Activated T-helper 2 cell treated with anti-CD3 and anti-CD28 coated beads, Interferon-gamma antibody, Interleukin-2, Interleukin-4, amounts not matched to agents 10 μg/mL and 5 μg/mL and 100 μg/mL, durations not matched to agents 14 hours and 24 hours and 36 hours (primary cell): ENCODE measurements around the gene CYB5R4. TPM values are rescaled to one million over a fixed set of nuclear protein-coding genes. Genes with fewer than 3 reads are reported as not detected.
"Not testable (repeated sequence)": the region's sequence is repeated elsewhere in the genome, so short reads cannot be mapped to it uniquely, and the experiment has no call there.

Experiments
- DNase-seq: peaks from one replicate; pipeline ENCODE4 v3.0.0; 2021; ENCODE audit warnings: low spot score
- H3K27ac Mint-ChIP-seq: one replicate; pipeline ENCODE4 v1.8.0; 2021; ENCODE audit warnings: mixed read lengths
- H3K27me3 Mint-ChIP-seq: one replicate; pipeline ENCODE4 v1.8.0; 2021; ENCODE audit warnings: low read depth, mixed read lengths
- H3K36me3 Mint-ChIP-seq: one replicate; pipeline ENCODE4 v1.8.0; 2021; ENCODE audit warnings: low read depth, mixed read lengths
- H3K4me1 Mint-ChIP-seq: one replicate; pipeline ENCODE4 v1.8.0; 2021; ENCODE audit warnings: low read depth, mixed read lengths
- H3K4me3 Mint-ChIP-seq: one replicate; pipeline ENCODE4 v1.8.0; 2021; ENCODE audit warnings: low read depth, mild to moderate bottlenecking, moderate library complexity, mixed read lengths
- H3K9me3 Mint-ChIP-seq: one replicate; pipeline ENCODE4 v1.8.0; 2021; ENCODE audit warnings: mixed read lengths
- intact Hi-C: fragments of 100-400 bp; cut with micrococcal nuclease; formaldehyde crosslinking; loops from one replicate; pipeline ENCODE4 v1.15.1; 2023
- total RNA-seq: library from RNA; stranded (reverse); gene quantifications from 2 replicates; pipeline ENCODE4 v1.2.3, GENCODE V29; 2022

Gene CYB5R4
- total RNA-seq, 1 donor from 2014 or later, result 28.9 TPM

DNA sequence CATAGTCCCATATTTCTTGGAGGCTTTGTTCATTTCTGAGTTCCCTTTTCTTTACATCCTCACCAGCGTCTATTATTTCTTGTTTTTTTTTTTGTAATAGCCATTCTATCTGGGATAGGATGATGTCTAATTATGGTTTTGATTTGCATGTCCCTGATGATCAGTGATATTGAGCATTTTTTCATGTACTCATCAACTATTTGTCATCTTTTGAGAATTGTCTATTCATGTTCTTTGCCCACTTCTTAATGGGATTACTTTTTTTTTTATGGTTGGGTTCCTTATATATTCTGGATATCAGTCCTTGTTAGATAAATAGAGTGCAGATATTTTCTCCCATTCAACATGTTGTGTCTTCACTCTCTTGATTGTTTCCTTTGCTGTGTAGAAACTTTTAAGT lies 42.1 kb downstream of the CYB5R4 start:
- H3K36me3 Mint-ChIP-seq, result peaks cover 12% of the 10 kb centered on the region
- DNase-seq, result no peak
- H3K4me1 Mint-ChIP-seq, result no peaks in the 10 kb centered on the region
- H3K4me3 Mint-ChIP-seq, result no peak overlapping the region
- peaks cover 38% of the 10 kb centered on the region for H3K9me3 Mint-ChIP-seq
- no peak overlapping the region for H3K27ac Mint-ChIP-seq
- H3K27me3 Mint-ChIP-seq, result no peaks in the 10 kb centered on the region
- intact Hi-C loops, result no loop called here

GRCh38 chr6:83904395-83904794 lies 44.9 kb downstream of the CYB5R4 start:
- no peaks in the 10 kb centered on the region for H3K27me3 Mint-ChIP-seq
- no peak for DNase-seq
- peaks cover 21% of the 10 kb centered on the region for H3K36me3 Mint-ChIP-seq
- H3K4me3 Mint-ChIP-seq, result no peak overlapping the region
- peaks cover 4% of the 10 kb centered on the region for H3K4me1 Mint-ChIP-seq
- intact Hi-C loops, result no loop called here
- H3K27ac Mint-ChIP-seq, result no peak overlapping the region
- H3K9me3 Mint-ChIP-seq, result peaks cover 44% of the 10 kb centered on the region

- no peak for DNase-seq
- intact Hi-C loops, result no loop called here
- Mint-ChIP-seq H3K36me3 (peaks cover 28% of the 10 kb centered on the region), H3K27me3 (no peaks in the 10 kb centered on the region), H3K4me1 (peaks cover 9% of the 10 kb centered on the region), H3K27ac (no peak overlapping the region), H3K9me3 (peaks cover 44% of the 10 kb centered on the region), H3K4me3 (no peak overlapping the region)
These were observed 46.2 kb downstream of the CYB5R4 start for GRCh38 chr6:83905648-83906047.

DNA sequence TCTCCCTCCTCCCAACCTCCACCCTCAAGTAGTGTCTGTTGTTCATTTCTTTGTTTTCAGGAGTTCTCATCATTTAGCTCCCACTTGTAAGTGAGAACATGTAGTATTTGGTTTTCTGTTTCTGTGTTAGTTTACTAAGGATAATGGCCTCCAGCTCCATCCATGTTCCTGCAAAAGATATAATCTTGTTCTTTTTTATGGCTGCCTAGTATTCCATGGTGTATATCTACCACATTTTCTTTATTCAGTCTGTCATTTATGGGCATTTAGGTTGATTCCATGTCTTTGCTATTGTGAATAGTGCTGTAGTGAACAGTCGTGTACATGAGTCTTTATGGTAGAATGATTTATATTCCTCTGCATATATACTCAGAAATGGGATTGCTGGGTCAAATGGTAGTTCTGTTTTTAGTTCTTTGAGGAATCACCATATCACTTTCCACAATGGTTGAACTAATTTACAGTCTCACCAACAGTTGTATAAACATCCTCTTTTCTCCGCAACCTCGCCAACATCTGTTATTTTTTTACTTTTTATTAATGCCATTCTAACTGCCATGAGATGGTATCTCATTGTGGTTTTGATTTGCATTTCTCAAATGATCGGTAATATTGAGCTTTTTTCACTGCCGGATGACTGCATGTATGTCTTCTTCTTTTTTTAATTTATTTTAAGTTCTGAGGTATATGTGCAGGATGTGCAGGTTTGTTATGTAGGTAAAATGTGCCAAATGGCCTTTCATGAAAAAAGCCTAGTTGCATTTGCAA lies 48.3 kb downstream of the CYB5R4 start:
- peaks cover 31% of the 10 kb centered on the region for H3K36me3 Mint-ChIP-seq
- peaks cover 29% of the 10 kb centered on the region for H3K9me3 Mint-ChIP-seq
- H3K4me1 Mint-ChIP-seq, result not testable (repeated sequence)

DNA sequence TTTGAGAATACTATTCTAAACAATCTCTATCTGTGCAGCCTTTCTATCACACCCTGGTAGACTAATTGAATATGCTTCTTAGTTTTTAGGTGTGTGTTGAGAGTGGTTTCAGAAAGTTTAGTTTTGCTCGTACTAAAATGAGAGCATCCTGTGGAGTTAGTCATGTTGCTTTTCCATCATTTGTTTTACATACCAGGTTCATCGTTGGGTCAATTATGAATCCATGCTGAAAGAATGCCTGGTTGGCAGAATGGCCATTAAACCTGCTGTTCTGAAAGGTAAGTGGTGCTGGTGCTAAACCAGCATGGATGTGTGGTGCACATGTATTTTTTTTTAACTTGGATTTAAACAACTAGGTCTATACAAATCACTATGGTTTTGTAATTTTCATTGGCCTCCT lies 49.3 kb downstream of the CYB5R4 start:
- Mint-ChIP-seq H3K36me3 (peaks cover 31% of the 10 kb centered on the region), H3K27ac (no peak overlapping the region), H3K27me3 (no peaks in the 10 kb centered on the region), H3K4me1 (peaks cover 9% of the 10 kb centered on the region), H3K9me3 (peaks cover 19% of the 10 kb centered on the region), H3K4me3 (no peak overlapping the region)
- no peak for DNase-seq
- intact Hi-C loops, result no loop called here

More for the DNA sequence above, 48.3 kb downstream of the CYB5R4 start:
- H3K27ac Mint-ChIP-seq, DNase-seq, H3K27me3 Mint-ChIP-seq, H3K4me3 Mint-ChIP-seq, intact Hi-C loops: not testable (repeated sequence)

- no peak overlapping the region for H3K4me3 Mint-ChIP-seq
- H3K27ac Mint-ChIP-seq, result no peak overlapping the region
- H3K4me1 Mint-ChIP-seq, result peaks cover 9% of the 10 kb centered on the region
- DNase-seq, result no peak
- H3K27me3 Mint-ChIP-seq, result no peaks in the 10 kb centered on the region
- intact Hi-C loops, result no loop called here
- H3K36me3 Mint-ChIP-seq, result peaks cover 28% of the 10 kb centered on the region
- peaks cover 6% of the 10 kb centered on the region for H3K9me3 Mint-ChIP-seq
These were observed 51.8 kb downstream of the CYB5R4 start for GRCh38 chr6:83911278-83911677.

- peaks cover 6% of the 10 kb centered on the region for H3K4me1 Mint-ChIP-seq
- no peaks in the 10 kb centered on the region for H3K9me3 Mint-ChIP-seq
- intact Hi-C loops, result no loop called here
- no peak overlapping the region for H3K27ac Mint-ChIP-seq
- H3K4me3 Mint-ChIP-seq, result no peak overlapping the region
- no peak for DNase-seq
- H3K27me3 Mint-ChIP-seq, result no peaks in the 10 kb centered on the region
- H3K36me3 Mint-ChIP-seq, result peaks cover 19% of the 10 kb centered on the region
These were observed 55.5 kb downstream of the CYB5R4 start for GRCh38 chr6:83914953-83915352.

- H3K9me3 Mint-ChIP-seq, result no peaks in the 10 kb centered on the region
- intact Hi-C loops, result no loop called here
- peaks cover 2% of the 10 kb centered on the region for H3K4me1 Mint-ChIP-seq
- H3K27ac Mint-ChIP-seq, result no peak overlapping the region
- no peak overlapping the region for H3K4me3 Mint-ChIP-seq
- no peak for DNase-seq
- peaks cover 16% of the 10 kb centered on the region for H3K36me3 Mint-ChIP-seq
- H3K27me3 Mint-ChIP-seq, result no peaks in the 10 kb centered on the region
These were observed 57.5 kb downstream of the CYB5R4 start for GRCh38 chr6:83917001-83917400.

GRCh38 chr6:83920017-83920416 lies 60.5 kb downstream of the CYB5R4 start:
- Mint-ChIP-seq H3K27ac (no peak overlapping the region), H3K4me1 (peaks cover 2% of the 10 kb centered on the region), H3K9me3 (no peaks in the 10 kb centered on the region), H3K4me3 (no peak overlapping the region), H3K36me3 (peaks cover 21% of the 10 kb centered on the region), H3K27me3 (no peaks in the 10 kb centered on the region)
- intact Hi-C loops, result no loop called here
- DNase-seq, result no peak

DNA sequence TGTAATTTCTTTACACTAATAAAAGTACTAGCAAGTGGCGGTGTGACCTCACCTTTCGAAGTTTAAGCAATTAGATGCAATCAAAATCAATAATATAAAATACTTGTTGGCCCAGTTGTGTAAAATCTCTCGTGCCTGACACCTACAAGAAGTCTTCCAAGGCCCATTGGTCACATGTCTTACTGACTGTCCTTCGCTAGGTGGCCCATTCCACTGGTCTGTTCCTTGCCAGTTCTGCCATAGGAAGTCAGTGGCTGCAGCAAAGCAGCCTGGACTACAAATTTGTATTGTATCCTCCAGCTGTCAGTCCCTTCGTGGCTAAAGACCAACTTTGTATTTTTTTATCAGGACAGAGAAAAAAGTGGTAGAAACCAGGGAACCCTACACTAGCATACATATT lies 61.8 kb downstream of the CYB5R4 start:
- peaks cover 21% of the 10 kb centered on the region for H3K36me3 Mint-ChIP-seq
- H3K27me3 Mint-ChIP-seq, result no peaks in the 10 kb centered on the region
- no peaks in the 10 kb centered on the region for H3K9me3 Mint-ChIP-seq
- no peak for DNase-seq
- peaks cover 2% of the 10 kb centered on the region for H3K4me1 Mint-ChIP-seq
- H3K27ac Mint-ChIP-seq, result no peak overlapping the region
- intact Hi-C loops, result no loop called here
- no peak overlapping the region for H3K4me3 Mint-ChIP-seq

DNA sequence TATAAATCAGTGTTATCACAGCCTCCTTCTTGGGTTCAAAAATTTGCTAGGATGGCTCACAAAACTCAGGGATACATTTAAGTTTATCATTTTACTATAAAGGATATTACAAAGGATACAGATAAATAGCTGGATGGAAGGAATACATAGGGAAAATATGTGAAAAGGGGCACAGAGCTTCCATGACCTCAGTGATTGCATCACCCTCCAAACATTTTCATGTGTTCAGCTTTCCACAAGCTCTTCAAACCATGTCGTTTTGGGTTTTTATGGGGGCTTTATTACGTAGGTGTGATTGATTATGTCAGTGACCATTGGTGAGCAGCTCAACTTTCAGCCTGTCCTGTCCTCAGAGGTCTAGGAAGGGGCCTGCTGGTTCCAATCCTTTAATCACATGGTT lies 68.0 kb downstream of the CYB5R4 start:
- Mint-ChIP-seq H3K4me1 (no peaks in the 10 kb centered on the region), H3K4me3 (no peak overlapping the region), H3K36me3 (peaks cover 36% of the 10 kb centered on the region), H3K27ac (no peak overlapping the region), H3K9me3 (no peaks in the 10 kb centered on the region), H3K27me3 (no peaks in the 10 kb centered on the region)
- intact Hi-C loops, result no loop called here
- DNase-seq, result no peak

GRCh38 chr6:83928286-83928685 lies 68.8 kb downstream of the CYB5R4 start:
- Mint-ChIP-seq H3K27me3 (no peaks in the 10 kb centered on the region), H3K27ac (no peak overlapping the region), H3K4me1 (no peaks in the 10 kb centered on the region), H3K9me3 (no peaks in the 10 kb centered on the region), H3K36me3 (peaks cover 34% of the 10 kb centered on the region), H3K4me3 (no peak overlapping the region)
- intact Hi-C loops, result no loop called here
- no peak for DNase-seq

GRCh38 chr6:83946201-83946833 lies 86.8 kb downstream of the CYB5R4 start:
- Mint-ChIP-seq H3K9me3 (peaks cover 35% of the 10 kb centered on the region), H3K36me3 (peaks cover 24% of the 10 kb centered on the region)
- intact Hi-C loops, DNase-seq, H3K27ac Mint-ChIP-seq, H3K27me3 Mint-ChIP-seq, H3K4me1 Mint-ChIP-seq, H3K4me3 Mint-ChIP-seq: not testable (repeated sequence)
